ENCODE measurements around the gene ART5. TPM values are rescaled to one million over a fixed set of nuclear protein-coding genes. Genes with fewer than 3 reads are reported as not detected.

The ART5 gene
- total RNA-seq, 1 experiment from 2014 or later = not detected

Other genes starting within 250 kb of the ART5 start
- not detected in 2 replicates for gene ART1, start 3.1 kb upstream of the ART5 start, total RNA-seq (2021)
- 1.2 and 1.9 TPM in 2 replicates for gene CHRNA10, start 29.4 kb upstream of the ART5 start, total RNA-seq (2021)
- gene NUP98, start 155.6 kb upstream of the ART5 start, total RNA-seq (2021) = 49.8 and 59.7 TPM in 2 replicates
- gene PGAP2, start 166.6 kb upstream of the ART5 start, total RNA-seq (2021) = 37.7 and 39.5 TPM in 2 replicates
- 31.0 and 36.1 TPM in 2 replicates for gene RHOG, start 199.0 kb upstream of the ART5 start, total RNA-seq (2021)
- 26.8 and 28.3 TPM in 2 replicates for gene STIM1, start 213.7 kb upstream of the ART5 start, total RNA-seq (2021)

Data from PC-9 (cell line).